HepG2 (cell line): ENCODE data around the gene CORO1C. TPM values are rescaled to one million over a fixed set of nuclear protein-coding genes. Genes with fewer than 3 reads are reported as not detected.
A peak's percentile ranks its signal among the peaks of the same experiment; 100 is the strongest.

Source experiments
- AGO2 ChIP-seq: fragments of 200-400 bp; formaldehyde crosslinking; optimal IDR thresholded peaks from 2 replicates; pipeline ENCODE3; 2017; ENCODE audit warnings: mild to moderate bottlenecking, low read depth, low read length, moderate library complexity
- ARID5B ChIP-seq: IDR thresholded peaks from 2 replicates; pipeline ENCODE4 v1.4.0; 2020; ENCODE audit warnings: mild to moderate bottlenecking, missing genetic modification reagents
- ASH2L ChIP-seq: fragments of 300-600, 200-600 bp; sonication (generic); IDR thresholded peaks from 2 replicates; pipeline ENCODE4 v1.7.0; 2017; ENCODE audit warnings: low read depth, mild to moderate bottlenecking, moderate library complexity, mixed read lengths, low read length; ENCODE audit not compliant: insufficient read length
- CEBPG ChIP-seq: IDR thresholded peaks from 2 replicates; pipeline ENCODE4 v1.6.1; 2016
- CREB1 ChIP-seq, 2 experiments: fragments of 450-650 bp in 1 of 2; IDR thresholded peaks; 2 replicates each; pipeline ENCODE4 v1.6.1; 2016 to 2017; ENCODE audit warnings: control low read depth in 1 of 2, mild to moderate bottlenecking in 1 of 2, missing compliant biosample characterization in 1 of 2, missing genetic modification characterization in 1 of 2
- FOSL2 ChIP-seq: sonication (generic); formaldehyde crosslinking; IDR thresholded peaks from 2 replicates; pipeline ENCODE4 v1.4.0; 2020; ENCODE audit warnings: missing genetic modification reagents
- FOXP1 ChIP-seq, 2 experiments: fragments of 450-650 bp in 1 of 2; IDR thresholded peaks; 2 replicates each; pipeline ENCODE4 v1.6.1; 2017 to 2018; ENCODE audit warnings: antibody characterized with exemption in 1 of 2
- KLF13 ChIP-seq: sonication (generic); formaldehyde crosslinking; IDR thresholded peaks from 2 replicates; pipeline ENCODE4 v1.4.0; 2020; ENCODE audit warnings: mild to moderate bottlenecking, missing genetic modification reagents
- KMT2A ChIP-seq: sonication (generic); formaldehyde crosslinking; IDR thresholded peaks from 2 replicates; pipeline ENCODE4 v1.4.0; 2020; ENCODE audit warnings: missing genetic modification reagents
- MATR3 ChIP-seq: sonication (generic); formaldehyde crosslinking; IDR thresholded peaks from 2 replicates; pipeline ENCODE4 v1.4.0; 2020; ENCODE audit warnings: missing genetic modification reagents
- PHF21A ChIP-seq: sonication (generic); formaldehyde crosslinking; IDR thresholded peaks from 2 replicates; pipeline ENCODE4 v1.5.0; 2020; ENCODE audit warnings: mild to moderate bottlenecking, missing genetic modification reagents
- RNF219 ChIP-seq: sonication (generic); formaldehyde crosslinking; IDR thresholded peaks from 2 replicates; pipeline ENCODE4 v1.5.0; 2020; ENCODE audit warnings: mild to moderate bottlenecking, missing genetic modification reagents
- SOX5 ChIP-seq: IDR thresholded peaks from 2 replicates; pipeline ENCODE4 v1.6.1; 2016; ENCODE audit warnings: borderline replicate concordance
- TEAD3 ChIP-seq: optimal IDR thresholded peaks from 2 replicates; pipeline ENCODE3; 2016; ENCODE audit warnings: borderline replicate concordance
- ZBTB20 ChIP-seq: sonication (generic); formaldehyde crosslinking; IDR thresholded peaks from 2 replicates; pipeline ENCODE4 v1.8.1; 2023; ENCODE audit warnings: missing genetic modification reagents, low read depth, mild to moderate bottlenecking, borderline replicate concordance
- ZNF770 ChIP-seq: sonication (generic); formaldehyde crosslinking; IDR thresholded peaks from 2 replicates; pipeline ENCODE4 v1.5.0; 2020; ENCODE audit warnings: mild to moderate bottlenecking, missing genetic modification reagents
- polyA plus RNA-seq, 8 experiments: library from polyadenylated mRNA; depleted of rRNA in 3 of 8; stranded (reverse) in 7 of 8; unstranded in 1 of 8; fragments of >200 nt; fragmentation: Illumina TruSeq in 4 of 8; extraction: Trizol in 4 of 8; gene quantifications; 2 replicates each; pipeline versions ENCODE4 v1.2.1 to v1.2.3, GENCODE V29; 2011 to 2016; ENCODE audit warnings: low read depth in 4 of 8, missing spikeins in 1 of 8, mixed read lengths in 1 of 8; ENCODE audit not compliant: insufficient read depth in 1 of 8
- total RNA-seq, 5 experiments: library from RNA; depleted of rRNA; stranded (reverse); fragments of >200 nt; fragmentation: Illumina TruSeq; extraction: Trizol; gene quantifications; 2 replicates each; pipeline ENCODE4 v1.2.3, GENCODE V29; 2016; ENCODE audit warnings: low read depth in 1 of 5

Gene CORO1C
- total and polyA plus RNA-seq, 2 of the 13 experiments (the other 11 are each of a cell fraction or from before 2014, with no cell fraction given): 73.7 to 131 TPM

GRCh38 chr12:108683906-108684556 is 47.3 kb downstream of the CORO1C start (continued):
- peak; percentile 78 for TF ChIP-seq ARID5B (CRISPR knock-in tag)
- no peak for TF ChIP-seq ZNF770 (CRISPR knock-in tag)
- peak; percentile 70; the same call in 1 of the 2 replicates for TF ChIP-seq ZBTB20 (CRISPR knock-in tag)
- TF ChIP-seq KMT2A (CRISPR knock-in tag): peak; percentile 41; the same call in 1 of the 2 replicates
- no peak for TF ChIP-seq KLF13
- no peak for TF ChIP-seq RNF219 (CRISPR knock-in tag)
- TF ChIP-seq SOX5 (CRISPR knock-in tag): peak; percentile 22; the same call in 1 of the 2 replicates
- TF ChIP-seq FOXP1 (IDR thresholded peaks at IDR 0.05): no peak
- TF ChIP-seq FOXP1 (CRISPR knock-in tag; IDR thresholded peaks at IDR 0.05): peak; percentile 77
- TF ChIP-seq CEBPG (CRISPR knock-in tag): peak; percentile 73
- no peak for TF ChIP-seq AGO2
- TF ChIP-seq FOSL2 (CRISPR knock-in tag): peak; percentile 22; the same call in 1 of the 2 replicates
- no peak for TF ChIP-seq PHF21A (CRISPR knock-in tag)
- TF ChIP-seq MATR3 (CRISPR knock-in tag): no peak
- no peak for TF ChIP-seq CREB1 (IDR thresholded peaks at IDR 0.05)
- TF ChIP-seq CREB1 (CRISPR knock-in tag; IDR thresholded peaks at IDR 0.05): 0 out of 2 replicates have a peak, but pooled peaks have one; percentile 13
- peak; percentile 59 for TF ChIP-seq ASH2L
- peak; percentile 94 for TF ChIP-seq TEAD3
